Muscle of back (tissue), 11 donors: ENCODE results near the gene GINS2. TPM values are rescaled to one million over a fixed set of nuclear protein-coding genes. Genes with fewer than 3 reads are reported as not detected.

ENCODE experiments used
- DNase-seq, 3 donors: peaks; one replicate each; pipeline versions ENCODE4 v3.0.0 to v3.0.0-alpha.2; 2013
- polyA plus RNA-seq, 10 donors: library from polyadenylated mRNA; unstranded; fragments of 120-200 nt; gene quantifications; one replicate each; pipeline ENCODE4 v1.2.1, GENCODE V29; 2013; ENCODE audit not compliant: insufficient read length in 10 of 10

GINS2 gene
- polyA plus RNA-seq, 10 donors: 8.2 to 17.7 (median 10.7) TPM

- DNase-seq: no peak
Observed at GRCh38 chr16:85673529-85674417, 15.0 kb downstream of the GINS2 start.

GRCh38 chr16:85670840-85671239 lies 17.9 kb downstream of the GINS2 start:
- no peak for DNase-seq

- no peak for DNase-seq
Observed at GRCh38 chr16:85668676-85669424, 19.9 kb downstream of the GINS2 start.

GRCh38 chr16:85667841-85668413 lies 20.8 kb downstream of the GINS2 start:
- no peak for DNase-seq

- no peak for DNase-seq
Observed at GRCh38 chr16:85667261-85667660, 21.5 kb downstream of the GINS2 start.

GRCh38 chr16:85665929-85666328 lies 22.8 kb downstream of the GINS2 start:
- DNase-seq: no peak

GRCh38 chr16:85665373-85665740 lies 23.4 kb downstream of the GINS2 start:
- no peak for DNase-seq

- DNase-seq: no peak
Observed at GRCh38 chr16:85664580-85665372, 24.0 kb downstream of the GINS2 start.

- DNase-seq: peak in 2 of 3 donors; percentile 58 to 75
Observed at GRCh38 chr16:85663891-85664321, 24.8 kb downstream of the GINS2 start.

- DNase-seq: no peak
Observed at GRCh38 chr16:85662976-85663830, 25.6 kb downstream of the GINS2 start.

- no peak for DNase-seq
Observed at GRCh38 chr16:85662482-85662812, 26.3 kb downstream of the GINS2 start.

- no peak for DNase-seq
Observed at GRCh38 chr16:85661740-85662481, 26.8 kb downstream of the GINS2 start.

- DNase-seq: no peak
Observed at GRCh38 chr16:85660843-85661739, 27.7 kb downstream of the GINS2 start.

GRCh38 chr16:85659805-85660511 lies 28.8 kb downstream of the GINS2 start:
- DNase-seq: peak; percentile 22 to 77 (median 59)

GRCh38 chr16:85659336-85659735 lies 29.4 kb downstream of the GINS2 start:
- no peak for DNase-seq

- no peak for DNase-seq
Observed at GRCh38 chr16:85658504-85659326, 30.0 kb downstream of the GINS2 start.

- DNase-seq: no peak
Observed at GRCh38 chr16:85657996-85658395, 30.8 kb downstream of the GINS2 start.

- no peak for DNase-seq
Observed at GRCh38 chr16:85657267-85657650, 31.5 kb downstream of the GINS2 start.
